Neural cell (in vitro differentiated cells): ENCODE results near the gene TP53I11. TPM values are rescaled to one million over a fixed set of nuclear protein-coding genes. Genes with fewer than 3 reads are reported as not detected.

ENCODE experiments used
- H2AFZ ChIP-seq: fragments of 200-600, 300-800 bp; sonication (generic), shearing (Covaris generic); 2 replicates; pipeline ENCODE4 v1.6.0; 2014; ENCODE audit warnings: low read depth, mild to moderate bottlenecking, antibody characterized with exemption, low read length, moderate library complexity
- H3F3A ChIP-seq: fragments of 200-600 bp; shearing (Covaris generic); 2 replicates; pipeline ENCODE4 v1.6.1; 2016; ENCODE audit warnings: mild to moderate bottlenecking, moderate library complexity, mixed read lengths, antibody characterized with exemption, low read length; ENCODE audit not compliant: insufficient read depth, poor library complexity, severe bottlenecking
- H3K27ac ChIP-seq: fragments of 200-600, 300-800 bp; sonication (generic), shearing (Covaris generic); 2 replicates; pipeline ENCODE4 v1.5.1; 2014; ENCODE audit warnings: mild to moderate bottlenecking, low read length, moderate library complexity
- H3K27me3 ChIP-seq: fragments of 300-800, 200-600 bp; sonication (generic), shearing (Covaris generic); 2 replicates; pipeline ENCODE4 v1.6.0; 2014; ENCODE audit warnings: mild to moderate bottlenecking, low read depth, low read length, moderate library complexity; ENCODE audit not compliant: insufficient read depth
- H3K36me3 ChIP-seq: fragments of 300-800, 200-600 bp; sonication (generic), shearing (Covaris generic); 2 replicates; pipeline ENCODE4 v1.5.1; 2014; ENCODE audit warnings: mild to moderate bottlenecking, antibody characterized with exemption, low read length, moderate library complexity; ENCODE audit not compliant: insufficient read depth
- H3K4me2 ChIP-seq: fragments of 300-800, 200-600 bp; sonication (generic), shearing (Covaris generic); 2 replicates; pipeline ENCODE4 v1.6.0; 2014; ENCODE audit warnings: mild to moderate bottlenecking, low read length
- H3K4me3 ChIP-seq: fragments of 300-800, 200-600 bp; sonication (generic), shearing (Covaris generic); 2 replicates; pipeline ENCODE4 v1.5.1; 2014; ENCODE audit warnings: mild to moderate bottlenecking, low read length, moderate library complexity
- H3K79me2 ChIP-seq: fragments of 200-600 bp; shearing (Covaris generic); replicated peaks from 2 replicates; pipeline ENCODE4 v1.6.0; 2014; ENCODE audit warnings: mild to moderate bottlenecking, low read length, moderate library complexity; ENCODE audit not compliant: insufficient read depth
- H3K9ac ChIP-seq: fragments of 300-800, 200-600 bp; sonication (generic), shearing (Covaris generic); 2 replicates; pipeline ENCODE4 v1.6.1; 2016; ENCODE audit warnings: mild to moderate bottlenecking, low read length, mixed read lengths
- H3K9me2 ChIP-seq: fragments of 200-600 bp; shearing (Covaris generic); 2 replicates; pipeline ENCODE4 v1.6.1; 2016; ENCODE audit warnings: mild to moderate bottlenecking, low read length, mixed read lengths; ENCODE audit not compliant: insufficient read depth
- H3K9me3 ChIP-seq: fragments of 200-600, 300-800 bp; sonication (generic), shearing (Covaris generic); 2 replicates; pipeline ENCODE4 v1.6.1; 2016; ENCODE audit warnings: mild to moderate bottlenecking, mixed run types, low read length, moderate library complexity, mixed read lengths
- H4K20me1 ChIP-seq: fragments of 200-600 bp; shearing (Covaris generic); 2 replicates; pipeline ENCODE4 v1.6.1; 2016; ENCODE audit warnings: mild to moderate bottlenecking, mixed run types; ENCODE audit not compliant: insufficient read depth
- CTCF ChIP-seq: fragments of 450-650 bp; IDR thresholded peaks from 2 replicates; pipeline ENCODE4 v1.5.1; 2014; ENCODE audit warnings: antibody characterized with exemption, mild to moderate bottlenecking, moderate library complexity; ENCODE audit not compliant: poor library complexity, severe bottlenecking
- EP300 ChIP-seq: fragments of 450-650 bp; conservative IDR thresholded peaks from 2 replicates; pipeline ENCODE4 v1.6.1; 2014; ENCODE audit warnings: antibody characterized with exemption, mild to moderate bottlenecking, moderate library complexity; ENCODE audit not compliant: poor library complexity, severe bottlenecking
- EZH2 ChIP-seq: fragments of 200-600, 300-800 bp; shearing (Covaris generic), sonication (generic); IDR thresholded peaks from 2 replicates; pipeline ENCODE4 v1.6.1; 2014; ENCODE audit warnings: antibody characterized with exemption, low read length, borderline replicate concordance, mild to moderate bottlenecking; ENCODE audit not compliant: insufficient read depth, poor library complexity, severe bottlenecking
- MXI1 ChIP-seq: fragments of 450-650 bp; conservative IDR thresholded peaks from 2 replicates; pipeline ENCODE4 v1.6.1; 2014; ENCODE audit warnings: antibody characterized with exemption, mild to moderate bottlenecking; ENCODE audit not compliant: poor library complexity, severe bottlenecking
- POLR2AphosphoS5 ChIP-seq: IDR thresholded peaks from 2 replicates; pipeline ENCODE4 v1.6.1; 2012
- RAD21 ChIP-seq: fragments of 450-650 bp; conservative IDR thresholded peaks from 2 replicates; pipeline ENCODE4 v1.6.1; 2014; ENCODE audit warnings: antibody characterized with exemption, mild to moderate bottlenecking, moderate library complexity
- REST ChIP-seq: IDR thresholded peaks from 2 replicates; pipeline ENCODE4 v1.6.1; 2012; ENCODE audit warnings: borderline replicate concordance
- SMC3 ChIP-seq: fragments of 450-650 bp; conservative IDR thresholded peaks from 2 replicates; pipeline ENCODE4 v1.6.1; 2014; ENCODE audit warnings: antibody characterized with exemption, mild to moderate bottlenecking, moderate library complexity; ENCODE audit not compliant: poor library complexity
- TAF1 ChIP-seq: IDR thresholded peaks from 2 replicates; pipeline ENCODE4 v1.6.1; 2012; ENCODE audit warnings: low read depth
- polyA plus RNA-seq: library from polyadenylated mRNA; depleted of rRNA; stranded (reverse); fragments of >200 nt; gene quantifications from 2 replicates; pipeline ENCODE4 v1.2.3, GENCODE V29; 2014

Gene TP53I11
- polyA plus RNA-seq, 1 donor from 2014 or later: 30.0 TPM

- no peak for TF ChIP-seq MXI1
- TF ChIP-seq RAD21: no peak
- no peak for TF ChIP-seq EZH2
- TF ChIP-seq TAF1: no peak
- TF ChIP-seq CTCF: no peak
- TF ChIP-seq SMC3: no peak
- TF ChIP-seq POLR2AphosphoS5: no peak
- TF ChIP-seq REST: no peak
- no peak for TF ChIP-seq EP300
- H3K9me3 ChIP-seq: no peaks in the 10 kb centered on the region
- no peak overlapping the region for H2AFZ ChIP-seq
- peak overlapping the region; percentile 34 for H3K27ac ChIP-seq
- H3K9ac ChIP-seq: peak overlapping the region; percentile 29
- no peaks in the 10 kb centered on the region for H3F3A ChIP-seq
- H3K79me2 ChIP-seq: peaks cover 69% of the 10 kb centered on the region
- H3K27me3 ChIP-seq: no peaks in the 10 kb centered on the region
- H3K4me2 ChIP-seq: no peak overlapping the region
- H3K9me2 ChIP-seq: no peaks in the 10 kb centered on the region
- no peaks in the 10 kb centered on the region for H4K20me1 ChIP-seq
- no peaks in the 10 kb centered on the region for H3K36me3 ChIP-seq
- no peak overlapping the region for H3K4me3 ChIP-seq
These were observed 5.0 kb downstream of the TP53I11 start for GRCh38 chr11:44945666-44946065.

GRCh38 chr11:44944853-44945235 lies 5.8 kb downstream of the TP53I11 start:
- no peaks in the 10 kb centered on the region for H3K9me3 ChIP-seq
- H3K79me2 ChIP-seq: peaks cover 70% of the 10 kb centered on the region
- no peaks in the 10 kb centered on the region for H3K36me3 ChIP-seq
- peak overlapping the region; percentile 28 for H3K27ac ChIP-seq
- no peak overlapping the region for H3K4me2 ChIP-seq
- peak; percentile 27 for TF ChIP-seq REST
- no peak for TF ChIP-seq SMC3
- H3K9ac ChIP-seq: peak overlapping the region; percentile 29
- H3K27me3 ChIP-seq: no peaks in the 10 kb centered on the region
- no peak overlapping the region for H2AFZ ChIP-seq
- H4K20me1 ChIP-seq: no peaks in the 10 kb centered on the region
- H3K4me3 ChIP-seq: no peak overlapping the region
- no peaks in the 10 kb centered on the region for H3K9me2 ChIP-seq
- no peaks in the 10 kb centered on the region for H3F3A ChIP-seq
